Adrenal gland (tissue), 5 donors: Measurements from ENCODE around the gene TMEM45B.
"Not testable (repeated sequence)": the region's sequence is repeated elsewhere in the genome, so short reads cannot be mapped to it uniquely, and the experiment has no call there.

ENCODE experiments used
- POLR2A ChIP-seq, 2 donors: fragments of 450-650 bp; IDR thresholded peaks; one replicate each; pipeline ENCODE4 v1.6.1; 2017; ENCODE audit warnings: antibody characterized with exemption in 2 of 2, mild to moderate bottlenecking in 2 of 2, moderate library complexity in 1 of 2
- TF ChIP-seq, protein P1 (sequence below), 6 experiments: fragments of 450-650 bp in 4 of 6; fragments of 200-600 bp in 2 of 6; sonication (generic) in 1 of 6; IDR thresholded peaks; 1 replicate in 5 of 6; 2 replicates in 1 of 6; pipeline versions ENCODE4 v1.5.1 to v1.8.0; 2016 to 2021; ENCODE audit warnings: antibody characterized with exemption in 6 of 6, mild to moderate bottlenecking in 2 of 6, moderate library complexity in 1 of 6
- donor health status: DM: no; HTN: no; CAD: no.

DNA sequence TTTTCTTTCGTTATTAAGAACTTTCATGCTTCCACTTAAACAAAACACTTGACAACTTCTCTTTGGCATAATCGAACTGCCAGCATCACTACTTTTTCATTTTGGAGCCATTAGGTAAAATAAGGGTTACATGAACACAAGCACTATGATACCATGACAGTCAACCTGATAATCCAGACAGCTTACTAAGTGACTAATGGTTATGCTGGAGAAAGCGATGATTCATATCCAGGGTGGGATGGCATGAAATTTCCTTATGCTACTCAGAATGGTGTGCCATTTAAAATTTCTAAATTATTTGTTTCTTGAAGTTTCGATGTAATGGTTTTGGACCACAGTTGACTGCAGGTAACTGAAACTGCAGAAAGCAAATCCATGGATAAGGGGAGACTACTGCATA is 15.6 kb downstream of the TMEM45B start:
- TF ChIP-seq, protein P1, sequence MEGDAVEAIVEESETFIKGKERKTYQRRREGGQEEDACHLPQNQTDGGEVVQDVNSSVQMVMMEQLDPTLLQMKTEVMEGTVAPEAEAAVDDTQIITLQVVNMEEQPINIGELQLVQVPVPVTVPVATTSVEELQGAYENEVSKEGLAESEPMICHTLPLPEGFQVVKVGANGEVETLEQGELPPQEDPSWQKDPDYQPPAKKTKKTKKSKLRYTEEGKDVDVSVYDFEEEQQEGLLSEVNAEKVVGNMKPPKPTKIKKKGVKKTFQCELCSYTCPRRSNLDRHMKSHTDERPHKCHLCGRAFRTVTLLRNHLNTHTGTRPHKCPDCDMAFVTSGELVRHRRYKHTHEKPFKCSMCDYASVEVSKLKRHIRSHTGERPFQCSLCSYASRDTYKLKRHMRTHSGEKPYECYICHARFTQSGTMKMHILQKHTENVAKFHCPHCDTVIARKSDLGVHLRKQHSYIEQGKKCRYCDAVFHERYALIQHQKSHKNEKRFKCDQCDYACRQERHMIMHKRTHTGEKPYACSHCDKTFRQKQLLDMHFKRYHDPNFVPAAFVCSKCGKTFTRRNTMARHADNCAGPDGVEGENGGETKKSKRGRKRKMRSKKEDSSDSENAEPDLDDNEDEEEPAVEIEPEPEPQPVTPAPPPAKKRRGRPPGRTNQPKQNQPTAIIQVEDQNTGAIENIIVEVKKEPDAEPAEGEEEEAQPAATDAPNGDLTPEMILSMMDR (IDR thresholded peaks at IDR 0.05): not testable (repeated sequence)
- not testable (repeated sequence) for TF ChIP-seq POLR2A (IDR thresholded peaks at IDR 0.05)
